GM10266 (cell line): Measurements from ENCODE around the gene PBX1.

ENCODE experiments used
- DNase-seq: peaks from one replicate; pipeline ENCODE4 v3.0.0; 2012; ENCODE audit errors: extremely low spot score
- TF ChIP-seq, protein P1 (sequence below): IDR thresholded peaks from 2 replicates; pipeline ENCODE4 v1.5.1; 2012; ENCODE audit warnings: mild to moderate bottlenecking, low read depth; ENCODE audit not compliant: control insufficient read depth, insufficient read depth; ENCODE audit errors: missing control alignments

The PBX1 gene

DNA sequence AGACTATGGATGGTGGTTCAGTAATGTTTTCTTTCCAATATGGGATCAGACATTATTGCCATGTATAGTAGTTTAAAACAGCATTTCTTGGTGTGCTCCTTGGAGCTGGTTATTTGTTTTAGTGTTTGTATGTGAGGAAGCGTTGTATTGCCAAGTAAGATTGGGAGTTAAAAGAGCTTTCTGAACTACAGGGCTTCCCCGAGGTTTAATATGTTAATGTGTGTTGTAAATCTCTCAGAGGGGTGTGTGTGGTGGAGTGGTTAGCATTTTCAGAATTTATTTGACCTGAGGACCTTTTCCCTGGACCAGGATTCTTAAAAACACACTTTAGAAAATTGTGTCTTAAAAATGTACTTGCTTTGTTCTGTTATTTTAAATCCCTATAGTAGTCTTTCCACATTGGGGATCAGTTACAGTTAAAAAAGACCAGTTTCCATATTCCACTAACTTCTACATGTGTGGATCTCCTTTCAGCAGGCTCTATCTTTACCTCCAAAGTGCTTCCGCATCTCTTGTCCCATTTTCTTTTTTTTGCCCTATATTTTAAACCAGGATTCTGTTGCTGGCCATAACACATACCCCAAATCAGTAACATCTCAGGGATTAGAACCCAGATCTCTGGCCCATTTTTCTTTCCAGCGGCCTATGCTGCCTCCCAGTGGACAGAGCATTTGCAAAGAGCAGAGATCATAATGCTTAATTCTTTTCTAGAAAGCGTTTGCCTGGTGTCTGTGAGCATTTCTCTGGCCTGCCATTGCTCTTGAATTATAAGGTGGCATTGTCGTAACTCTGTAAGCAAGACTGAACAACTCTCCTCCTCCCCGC lies 58.6 kb downstream of the PBX1 start:
- TF ChIP-seq, protein P1, sequence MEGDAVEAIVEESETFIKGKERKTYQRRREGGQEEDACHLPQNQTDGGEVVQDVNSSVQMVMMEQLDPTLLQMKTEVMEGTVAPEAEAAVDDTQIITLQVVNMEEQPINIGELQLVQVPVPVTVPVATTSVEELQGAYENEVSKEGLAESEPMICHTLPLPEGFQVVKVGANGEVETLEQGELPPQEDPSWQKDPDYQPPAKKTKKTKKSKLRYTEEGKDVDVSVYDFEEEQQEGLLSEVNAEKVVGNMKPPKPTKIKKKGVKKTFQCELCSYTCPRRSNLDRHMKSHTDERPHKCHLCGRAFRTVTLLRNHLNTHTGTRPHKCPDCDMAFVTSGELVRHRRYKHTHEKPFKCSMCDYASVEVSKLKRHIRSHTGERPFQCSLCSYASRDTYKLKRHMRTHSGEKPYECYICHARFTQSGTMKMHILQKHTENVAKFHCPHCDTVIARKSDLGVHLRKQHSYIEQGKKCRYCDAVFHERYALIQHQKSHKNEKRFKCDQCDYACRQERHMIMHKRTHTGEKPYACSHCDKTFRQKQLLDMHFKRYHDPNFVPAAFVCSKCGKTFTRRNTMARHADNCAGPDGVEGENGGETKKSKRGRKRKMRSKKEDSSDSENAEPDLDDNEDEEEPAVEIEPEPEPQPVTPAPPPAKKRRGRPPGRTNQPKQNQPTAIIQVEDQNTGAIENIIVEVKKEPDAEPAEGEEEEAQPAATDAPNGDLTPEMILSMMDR = peak; percentile 23
- no peak for DNase-seq

DNA sequence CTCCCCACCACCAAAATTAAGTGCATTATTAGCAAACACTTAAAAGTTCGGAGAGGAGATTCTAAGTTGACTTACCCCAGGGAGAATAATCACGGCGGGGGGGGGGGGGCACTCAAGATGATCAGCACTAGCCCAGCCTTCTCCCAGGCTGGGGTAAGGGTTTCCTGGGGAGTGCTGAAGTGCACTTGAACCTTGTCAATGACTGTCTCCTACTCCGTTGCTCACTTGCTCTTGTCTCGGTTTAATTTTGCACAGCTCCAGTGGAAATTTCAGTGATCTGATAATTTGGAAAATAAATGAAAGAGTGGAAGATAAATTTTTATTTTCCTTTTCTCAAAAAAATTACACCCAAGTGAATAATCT lies 59.2 kb downstream of the PBX1 start:
- TF ChIP-seq, protein P1 = no peak
- DNase-seq = no peak

DNA sequence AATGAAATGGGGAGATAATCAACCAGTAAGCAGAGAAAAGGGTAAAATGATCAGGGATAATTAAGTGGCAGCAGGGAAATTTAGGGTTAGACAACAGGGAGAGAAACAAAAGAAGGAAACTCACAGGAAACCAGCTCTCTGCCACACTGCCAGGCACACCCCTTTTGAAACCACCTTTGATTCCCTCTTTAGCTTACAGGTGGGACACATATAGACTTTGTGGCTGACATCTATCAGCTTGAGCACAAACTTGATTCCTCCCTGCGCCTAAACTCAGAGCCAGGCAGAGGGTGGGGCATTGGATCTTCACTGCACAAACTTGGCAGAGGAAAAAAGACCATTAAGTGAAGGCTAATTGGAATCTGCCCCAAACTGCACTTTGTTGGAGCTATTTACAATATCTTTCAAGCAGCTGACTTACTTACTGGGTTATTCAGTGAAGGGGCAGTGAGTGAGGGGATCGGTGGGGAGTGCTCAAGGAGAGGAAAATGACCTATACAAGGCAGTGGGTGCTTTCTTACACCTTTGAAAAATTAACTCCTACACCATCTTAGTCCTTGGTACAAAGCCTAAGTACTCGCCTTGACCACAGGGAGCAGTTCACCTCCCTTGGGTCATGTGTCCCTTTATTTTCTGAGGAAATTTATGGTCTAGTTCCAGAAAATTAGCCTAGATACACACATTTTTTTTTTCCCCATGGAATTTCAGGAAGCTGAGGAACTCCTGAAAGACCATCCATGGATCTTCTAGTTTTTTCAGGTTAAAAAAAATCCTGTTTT lies 60.2 kb downstream of the PBX1 start:
- TF ChIP-seq, protein P1 = no peak
- DNase-seq = no peak

DNA sequence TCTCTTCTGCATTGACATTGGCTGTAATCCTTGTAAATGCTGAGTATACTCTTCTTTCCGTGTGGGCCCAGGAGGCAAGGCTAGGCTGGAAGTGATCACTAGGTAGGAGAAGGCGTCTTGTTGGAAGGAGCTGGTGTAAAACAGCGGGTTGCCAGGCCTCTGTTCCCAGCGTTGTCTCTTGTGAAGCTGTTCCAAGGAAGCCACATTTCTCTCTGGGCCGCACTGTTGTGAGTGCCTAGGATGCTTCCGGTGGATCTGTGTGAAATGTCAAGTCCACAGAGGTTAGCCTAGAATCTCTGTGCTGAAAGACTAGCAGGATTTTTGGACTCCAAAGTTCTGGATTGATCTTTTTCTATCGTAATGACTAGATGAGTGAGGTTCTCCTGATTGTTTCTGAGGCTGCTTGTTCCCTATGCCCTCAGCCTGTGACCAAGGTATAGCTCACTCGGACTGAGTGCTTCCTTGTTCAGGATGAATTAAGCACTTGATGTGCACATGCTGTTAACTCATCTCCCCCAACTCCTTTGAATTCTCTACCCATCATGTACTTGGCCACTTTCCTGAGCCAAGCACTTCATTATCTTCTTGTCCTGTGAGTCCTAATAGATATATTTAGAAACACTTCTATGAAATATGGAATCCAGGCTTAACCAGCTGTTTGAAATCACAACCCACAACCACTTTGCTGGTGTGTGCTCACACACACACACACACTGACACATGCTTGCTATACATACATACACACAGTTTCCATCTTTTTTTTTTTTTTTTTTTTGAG lies 63.3 kb downstream of the PBX1 start:
- DNase-seq = no peak
- TF ChIP-seq, protein P1 = no peak

DNA sequence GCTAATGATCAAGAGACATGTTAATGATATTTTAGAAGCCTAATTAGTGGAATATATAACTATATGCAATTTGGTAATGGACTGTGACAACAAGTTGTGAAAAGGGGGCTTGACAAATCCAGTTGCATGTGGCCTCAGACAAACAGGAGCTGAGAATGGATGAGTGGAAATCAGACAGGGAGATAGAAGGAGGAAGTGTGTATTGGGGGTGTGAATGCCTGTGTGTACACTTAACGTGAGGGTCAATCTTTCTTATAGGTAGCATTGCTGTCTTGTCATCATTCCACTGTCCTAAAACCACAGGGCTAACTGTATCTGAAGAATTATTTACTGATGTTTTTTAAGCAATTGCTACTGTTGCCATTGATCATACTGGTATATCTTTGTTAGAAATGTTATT lies 64.8 kb downstream of the PBX1 start:
- no peak for DNase-seq
- TF ChIP-seq, protein P1 = no peak

DNA sequence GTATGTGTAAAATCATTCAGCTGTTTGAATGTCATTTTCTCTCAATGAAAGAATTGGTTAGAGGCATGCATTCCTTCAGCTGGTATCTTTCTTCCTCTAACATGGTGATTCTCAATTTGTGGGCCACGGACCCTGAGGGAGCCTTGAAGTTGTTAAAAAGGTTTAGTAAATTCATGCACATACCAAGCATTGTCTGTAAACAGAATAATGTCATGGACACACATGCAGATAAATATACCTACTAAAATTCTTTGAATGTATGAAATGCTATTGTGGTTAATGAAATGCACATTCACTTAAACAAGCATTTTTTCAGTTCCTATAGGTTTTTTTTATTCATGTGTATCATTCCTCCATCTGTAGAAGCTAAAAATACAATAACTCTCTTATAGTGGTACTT lies 65.4 kb downstream of the PBX1 start:
- TF ChIP-seq, protein P1 = no peak
- no peak for DNase-seq
